Measurements from ENCODE around the gene ATF4. TPM values are rescaled to one million over a fixed set of nuclear protein-coding genes. Genes with fewer than 3 reads are reported as not detected.

Gene ATF4, protein sequence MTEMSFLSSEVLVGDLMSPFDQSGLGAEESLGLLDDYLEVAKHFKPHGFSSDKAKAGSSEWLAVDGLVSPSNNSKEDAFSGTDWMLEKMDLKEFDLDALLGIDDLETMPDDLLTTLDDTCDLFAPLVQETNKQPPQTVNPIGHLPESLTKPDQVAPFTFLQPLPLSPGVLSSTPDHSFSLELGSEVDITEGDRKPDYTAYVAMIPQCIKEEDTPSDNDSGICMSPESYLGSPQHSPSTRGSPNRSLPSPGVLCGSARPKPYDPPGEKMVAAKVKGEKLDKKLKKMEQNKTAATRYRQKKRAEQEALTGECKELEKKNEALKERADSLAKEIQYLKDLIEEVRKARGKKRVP
- 193 TPM for total RNA-seq
- long read RNA-seq, transcript ATF4-201 (2 exons, 2,019 nt): minor isoform, 7 of 128 reads
- long read RNA-seq, transcript ATF4-202 (3 exons, 1,419 nt): major isoform, 71 of 128 reads
- long read RNA-seq, partial matches to known transcripts: 48 of 128 reads
- long read RNA-seq, other reads (novel, unspliced or antisense): 2 of 128 reads

DNA sequence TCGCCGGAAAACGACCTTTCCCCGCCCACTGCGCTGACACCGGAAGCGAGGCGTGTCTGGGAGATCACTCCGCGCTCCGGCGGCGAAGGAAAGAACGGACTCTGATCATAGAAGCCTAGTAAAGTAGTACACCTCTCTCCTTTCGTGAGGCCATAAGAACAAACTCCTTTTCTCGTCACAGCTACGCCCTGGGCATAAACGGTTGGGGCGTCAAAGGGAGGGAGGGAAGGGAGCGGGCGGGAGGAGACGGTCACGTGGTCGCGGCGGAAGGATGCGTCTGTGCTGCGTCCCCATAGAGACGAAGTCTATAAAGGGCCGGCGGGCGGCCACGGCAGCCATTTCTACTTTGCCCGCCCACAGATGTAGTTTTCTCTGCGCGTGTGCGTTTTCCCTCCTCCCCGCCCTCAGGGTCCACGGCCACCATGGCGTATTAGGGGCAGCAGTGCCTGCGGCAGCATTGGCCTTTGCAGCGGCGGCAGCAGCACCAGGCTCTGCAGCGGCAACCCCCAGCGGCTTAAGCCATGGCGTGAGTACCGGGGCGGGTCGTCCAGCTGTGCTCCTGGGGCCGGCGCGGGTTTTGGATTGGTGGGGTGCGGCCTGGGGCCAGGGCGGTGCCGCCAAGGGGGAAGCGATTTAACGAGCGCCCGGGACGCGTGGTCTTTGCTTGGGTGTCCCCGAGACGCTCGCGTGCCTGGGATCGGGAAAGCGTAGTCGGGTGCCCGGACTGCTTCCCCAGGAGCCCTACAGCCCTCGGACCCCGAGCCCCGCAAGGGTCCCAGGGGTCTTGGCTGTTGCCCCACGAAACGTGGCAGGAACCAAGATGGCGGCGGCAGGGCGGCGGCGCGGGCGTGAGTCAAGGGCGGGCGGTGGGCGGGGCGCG lies at the start of gene ATF4:
ATF4 (plus strand) TSS at position 337 of the 880 bp plus-strand sequence. CDS start 884 bp downstream, outside the sequence.
- Histone ChIP-seq H3K27me3 (ENCODE audit: low read depth) (no peaks in the 10 kb centered on the region), H3K9me3 (replicated peaks) (no peaks in the 10 kb centered on the region), H3K27ac (replicated peaks) (peak within 1 kb of the TSS; percentile 99), H3K4me1 (peaks cover 72% of the 10 kb centered on the region), H3K36me3 (peaks cover 52% of the 10 kb centered on the region), H3K4me3 (peak within 1 kb of the TSS; percentile 92)
- intact Hi-C loops (cut with micrococcal nuclease): no loop called here
- TF ChIP-seq, protein P1, sequence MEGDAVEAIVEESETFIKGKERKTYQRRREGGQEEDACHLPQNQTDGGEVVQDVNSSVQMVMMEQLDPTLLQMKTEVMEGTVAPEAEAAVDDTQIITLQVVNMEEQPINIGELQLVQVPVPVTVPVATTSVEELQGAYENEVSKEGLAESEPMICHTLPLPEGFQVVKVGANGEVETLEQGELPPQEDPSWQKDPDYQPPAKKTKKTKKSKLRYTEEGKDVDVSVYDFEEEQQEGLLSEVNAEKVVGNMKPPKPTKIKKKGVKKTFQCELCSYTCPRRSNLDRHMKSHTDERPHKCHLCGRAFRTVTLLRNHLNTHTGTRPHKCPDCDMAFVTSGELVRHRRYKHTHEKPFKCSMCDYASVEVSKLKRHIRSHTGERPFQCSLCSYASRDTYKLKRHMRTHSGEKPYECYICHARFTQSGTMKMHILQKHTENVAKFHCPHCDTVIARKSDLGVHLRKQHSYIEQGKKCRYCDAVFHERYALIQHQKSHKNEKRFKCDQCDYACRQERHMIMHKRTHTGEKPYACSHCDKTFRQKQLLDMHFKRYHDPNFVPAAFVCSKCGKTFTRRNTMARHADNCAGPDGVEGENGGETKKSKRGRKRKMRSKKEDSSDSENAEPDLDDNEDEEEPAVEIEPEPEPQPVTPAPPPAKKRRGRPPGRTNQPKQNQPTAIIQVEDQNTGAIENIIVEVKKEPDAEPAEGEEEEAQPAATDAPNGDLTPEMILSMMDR (IDR thresholded peaks at IDR 0.05; ENCODE audit: borderline replicate concordance): no peak
- peak; percentile 95 for DNase-seq

DNA sequence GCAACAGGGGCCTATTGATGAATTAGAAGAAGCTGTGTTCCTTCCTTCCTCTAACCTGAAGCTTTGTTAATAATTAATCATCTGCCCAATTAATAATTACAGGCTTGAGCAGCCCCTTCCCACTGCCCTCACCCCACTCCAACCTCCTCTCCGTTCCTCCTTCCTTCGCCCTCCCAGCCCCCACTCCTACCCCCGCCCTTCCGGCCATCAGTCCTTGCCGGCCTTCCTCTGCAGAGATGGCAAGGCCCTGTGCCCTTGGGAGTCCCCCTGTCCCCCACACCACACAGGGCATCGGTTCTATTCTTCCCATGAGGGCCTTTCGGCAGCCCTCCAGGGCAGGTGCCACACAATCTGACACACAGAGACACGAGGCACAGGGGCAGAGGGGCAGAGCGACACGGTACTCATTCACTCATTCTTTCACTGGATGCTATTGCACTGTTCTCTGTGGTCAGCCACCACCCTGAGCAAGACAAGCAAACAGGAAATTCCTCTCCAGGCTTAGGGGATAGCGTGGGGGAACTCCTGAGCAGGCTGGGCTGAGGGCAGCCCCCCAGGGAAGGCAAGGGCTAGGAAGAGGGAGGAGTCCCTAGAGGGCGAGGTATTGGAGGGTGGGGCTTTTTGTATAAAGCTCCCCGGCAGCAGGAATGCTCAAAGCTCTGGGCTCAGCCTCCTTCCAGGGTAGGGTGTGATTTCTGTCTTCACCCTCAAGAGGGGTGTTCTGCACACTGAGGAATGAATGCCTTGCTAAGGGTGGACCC lies 48.8 kb upstream of the ATF4 start:
- no peak for DNase-seq
- Histone ChIP-seq H3K27me3 (ENCODE audit: low read depth) (peaks cover 11% of the 10 kb centered on the region), H3K27ac (replicated peaks) (peak overlapping the region; percentile 89), H3K36me3 (no peaks in the 10 kb centered on the region), H3K9me3 (replicated peaks) (no peaks in the 10 kb centered on the region), H3K4me3 (peak overlapping the region; percentile 17), H3K4me1 (peaks cover 86% of the 10 kb centered on the region)
- TF ChIP-seq, protein P1 (IDR thresholded peaks at IDR 0.05; ENCODE audit: borderline replicate concordance): no peak
- intact Hi-C loops (cut with micrococcal nuclease): no loop called here

DNA sequence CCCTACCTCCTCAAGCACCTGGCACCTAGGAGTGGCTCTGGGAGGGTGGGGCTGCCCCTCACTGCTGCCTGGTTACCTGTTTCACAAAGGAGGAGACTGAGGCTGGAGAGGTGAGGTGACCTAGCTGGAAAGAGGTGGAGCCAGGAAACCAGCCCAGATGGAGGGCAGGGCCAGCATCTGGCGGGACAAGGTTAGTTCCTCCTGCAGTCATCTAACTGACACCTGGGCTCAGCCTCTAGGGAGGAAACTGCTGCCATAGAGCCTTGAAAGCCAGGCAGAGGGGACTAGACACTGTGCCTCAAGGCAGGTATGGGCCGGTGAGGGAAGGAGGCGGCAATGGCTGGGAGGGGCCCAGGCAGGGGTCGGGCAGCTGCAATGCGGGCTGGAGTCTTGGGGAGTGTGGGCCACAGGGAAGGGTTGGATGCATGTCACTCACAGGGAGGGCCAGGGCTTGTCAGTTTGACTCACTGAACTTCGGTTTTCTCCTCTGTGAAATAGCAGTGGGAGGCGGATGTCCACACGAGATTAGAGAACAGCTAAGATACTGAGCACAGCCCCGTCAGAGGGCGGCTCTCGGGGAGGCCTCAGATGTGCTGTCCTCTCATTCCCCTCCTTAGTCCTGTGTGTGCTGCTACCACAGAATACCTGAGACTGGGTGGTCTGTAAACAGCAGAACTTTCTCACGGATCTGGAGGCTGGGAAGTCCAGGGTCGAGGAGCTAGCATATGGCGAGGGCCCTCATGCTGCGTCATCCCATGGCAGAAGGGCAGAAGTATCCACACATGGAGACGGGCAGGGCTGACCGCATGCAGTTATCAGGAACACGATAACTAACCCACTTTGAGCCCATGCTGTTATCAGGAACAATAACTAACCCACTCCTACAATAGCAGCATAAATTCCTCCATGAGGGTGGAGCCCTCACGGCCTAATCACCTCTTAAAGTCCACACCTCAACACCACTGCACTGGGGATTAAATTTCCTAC lies 47.5 kb upstream of the ATF4 start:
- intact Hi-C loops (cut with micrococcal nuclease): no loop called here
- TF ChIP-seq, protein P1 (IDR thresholded peaks at IDR 0.05; ENCODE audit: borderline replicate concordance): no peak
- H3K27me3 ChIP-seq (ENCODE audit: low read depth): peaks cover 11% of the 10 kb centered on the region
- no peaks in the 10 kb centered on the region for H3K36me3 ChIP-seq
- H3K27ac ChIP-seq (replicated peaks): peak overlapping the region; percentile 89
- H3K4me1 ChIP-seq: peaks cover 77% of the 10 kb centered on the region
- no peak overlapping the region for H3K4me3 ChIP-seq
- H3K9me3 ChIP-seq (replicated peaks): no peaks in the 10 kb centered on the region
- DNase-seq: no peak

DNA sequence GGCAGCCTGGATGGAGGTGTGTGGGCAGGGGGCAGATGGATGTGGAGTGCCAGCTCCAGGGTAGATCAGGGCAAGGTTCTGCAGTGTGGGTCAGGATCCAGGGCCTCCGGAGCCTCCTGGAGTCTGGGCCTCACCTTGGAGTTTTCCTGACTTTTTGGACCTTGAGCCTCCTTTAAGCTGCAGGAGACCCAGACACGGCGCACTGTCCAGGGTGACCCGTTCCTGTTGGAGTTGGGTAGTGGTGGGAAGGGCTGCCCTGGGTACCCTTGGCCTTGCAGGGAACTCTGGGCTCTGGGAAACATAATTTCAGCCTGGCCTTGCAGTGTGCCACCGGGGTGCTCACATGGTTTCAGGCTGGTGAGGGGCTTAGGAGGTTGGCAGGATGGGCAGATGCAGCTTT lies 46.5 kb upstream of the ATF4 start:
- intact Hi-C loops (cut with micrococcal nuclease): no loop called here
- H3K9me3 ChIP-seq (replicated peaks): no peaks in the 10 kb centered on the region

More for the DNA sequence above, 46.5 kb upstream of the ATF4 start:
- Histone ChIP-seq H3K27ac (replicated peaks) (peak overlapping the region; percentile 89), H3K4me3 (no peak overlapping the region), H3K36me3 (no peaks in the 10 kb centered on the region), H3K27me3 (ENCODE audit: low read depth) (peaks cover 11% of the 10 kb centered on the region), H3K4me1 (peaks cover 75% of the 10 kb centered on the region)
- TF ChIP-seq, protein P1 (IDR thresholded peaks at IDR 0.05; ENCODE audit: borderline replicate concordance): no peak
- DNase-seq: no peak

All from left ventricle myocardium inferior (tissue), 1 donor.